ENCODE results near the gene LRFN2.

- TF ChIP-seq, protein P1, sequence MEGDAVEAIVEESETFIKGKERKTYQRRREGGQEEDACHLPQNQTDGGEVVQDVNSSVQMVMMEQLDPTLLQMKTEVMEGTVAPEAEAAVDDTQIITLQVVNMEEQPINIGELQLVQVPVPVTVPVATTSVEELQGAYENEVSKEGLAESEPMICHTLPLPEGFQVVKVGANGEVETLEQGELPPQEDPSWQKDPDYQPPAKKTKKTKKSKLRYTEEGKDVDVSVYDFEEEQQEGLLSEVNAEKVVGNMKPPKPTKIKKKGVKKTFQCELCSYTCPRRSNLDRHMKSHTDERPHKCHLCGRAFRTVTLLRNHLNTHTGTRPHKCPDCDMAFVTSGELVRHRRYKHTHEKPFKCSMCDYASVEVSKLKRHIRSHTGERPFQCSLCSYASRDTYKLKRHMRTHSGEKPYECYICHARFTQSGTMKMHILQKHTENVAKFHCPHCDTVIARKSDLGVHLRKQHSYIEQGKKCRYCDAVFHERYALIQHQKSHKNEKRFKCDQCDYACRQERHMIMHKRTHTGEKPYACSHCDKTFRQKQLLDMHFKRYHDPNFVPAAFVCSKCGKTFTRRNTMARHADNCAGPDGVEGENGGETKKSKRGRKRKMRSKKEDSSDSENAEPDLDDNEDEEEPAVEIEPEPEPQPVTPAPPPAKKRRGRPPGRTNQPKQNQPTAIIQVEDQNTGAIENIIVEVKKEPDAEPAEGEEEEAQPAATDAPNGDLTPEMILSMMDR (conservative IDR thresholded peaks at IDR 0.05; ENCODE audit: low read depth, low read length), result no peak
- no peak for TF ChIP-seq EZH2 (IDR thresholded peaks at IDR 0.05; ENCODE audit: borderline replicate concordance, low read depth, low read length, poor library complexity, severe bottlenecking)
These were observed 207.4 kb downstream of the LRFN2 start for GRCh38 chr6:40379811-40380210.
